Inflammatory macrophage treated with lipopolysaccharide for 4 hours (primary cell): Measurements from ENCODE around the gene PPP1CC.
"Not testable (repeated sequence)": the region's sequence is repeated elsewhere in the genome, so short reads cannot be mapped to it uniquely, and the experiment has no call there.

Experiments
- DNase-seq: peaks from one replicate; pipeline ENCODE4 v3.0.0-alpha.2; 2020

PPP1CC gene

GRCh38 chr12:110742718-110743570 lies at the start of gene PPP1CC:
TSS of gene PPP1CC (minus strand) at chr12:110742891. CDS start at chr12:110742707, 184 bp downstream.
- DNase-seq: peak; percentile 97

GRCh38 chr12:110791589-110791988 lies 48.9 kb upstream of the PPP1CC start:
- DNase-seq: no peak

GRCh38 chr12:110790301-110790700 lies 47.6 kb upstream of the PPP1CC start:
- DNase-seq: no peak

GRCh38 chr12:110786012-110786411 lies 43.3 kb upstream of the PPP1CC start:
- no peak for DNase-seq

- DNase-seq: no peak
These were observed 42.5 kb upstream of the PPP1CC start for GRCh38 chr12:110785240-110785639.

GRCh38 chr12:110782922-110783321 lies 40.2 kb upstream of the PPP1CC start:
- DNase-seq: no peak

- no peak for DNase-seq
These were observed 39.4 kb upstream of the PPP1CC start for GRCh38 chr12:110782094-110782493.

GRCh38 chr12:110780448-110780847 lies 37.8 kb upstream of the PPP1CC start:
- no peak for DNase-seq

GRCh38 chr12:110778833-110779577 lies 36.3 kb upstream of the PPP1CC start:
- peak; percentile 25 for DNase-seq

- no peak for DNase-seq
These were observed 33.7 kb upstream of the PPP1CC start for GRCh38 chr12:110776410-110776809.

- no peak for DNase-seq
These were observed 33.3 kb upstream of the PPP1CC start for GRCh38 chr12:110775997-110776396.

GRCh38 chr12:110774824-110775223 lies 32.1 kb upstream of the PPP1CC start:
- DNase-seq: no peak

- DNase-seq: no peak
These were observed 26.3 kb upstream of the PPP1CC start for GRCh38 chr12:110768960-110769359.

GRCh38 chr12:110767863-110768262 lies 25.2 kb upstream of the PPP1CC start:
- no peak for DNase-seq

- no peak for DNase-seq
These were observed 23.8 kb upstream of the PPP1CC start for GRCh38 chr12:110766311-110767154.

GRCh38 chr12:110765572-110765971 lies 22.9 kb upstream of the PPP1CC start:
- not testable (repeated sequence) for DNase-seq

- no peak for DNase-seq
These were observed 22.4 kb upstream of the PPP1CC start for GRCh38 chr12:110765111-110765510.

GRCh38 chr12:110763583-110763982 lies 20.9 kb upstream of the PPP1CC start:
- DNase-seq: no peak

- no peak for DNase-seq
These were observed 20.2 kb upstream of the PPP1CC start for GRCh38 chr12:110762891-110763290.

GRCh38 chr12:110760204-110760609 lies 17.5 kb upstream of the PPP1CC start:
- peak; percentile 69 for DNase-seq

GRCh38 chr12:110758922-110759321 lies 16.2 kb upstream of the PPP1CC start:
- no peak for DNase-seq

GRCh38 chr12:110756611-110757010 lies 13.9 kb upstream of the PPP1CC start:
- DNase-seq: no peak
